OCI-LY7 (cell line): Measurements from ENCODE around the gene ZNF615. TPM values are rescaled to one million over a fixed set of nuclear protein-coding genes. Genes with fewer than 3 reads are reported as not detected.

Experiments
- BruUV-seq: library from RNA; stranded (reverse); fragments of 400-500 nt; replicated peaks from 2 replicates; lab custom pipeline; 2021; lab: Mats Ljungman, UMichigan
- CTCF ChIA-PET: fragments of 300-600 bp; sonication (Branson Sonifier 250); formaldehyde crosslinking; loops from one replicate; lab custom pipeline; 2022; ENCODE audit warnings: antibody characterized with exemption; ENCODE audit not compliant: unreplicated experiment; lab: Charles Lee
- POLR2A ChIA-PET: fragments of 300-600 bp; sonication (Branson Sonifier 250); formaldehyde crosslinking; loops from one replicate; lab custom pipeline; 2022; ENCODE audit warnings: antibody characterized with exemption; lab: Charles Lee
- DNase-seq: peaks from one replicate; pipeline ENCODE4 v3.0.0-alpha.2; 2015; ENCODE audit warnings: low spot score
- H2AFZ ChIP-seq: fragments of 200-600 bp; sonication (generic), shearing (Covaris generic); 2 replicates; pipeline ENCODE4 v1.6.1; 2014; ENCODE audit warnings: mild to moderate bottlenecking, antibody characterized with exemption, low read length, moderate library complexity
- H3K27ac ChIP-seq: fragments of 200-600 bp; sonication (generic); 2 replicates; pipeline ENCODE4 v1.5.1; 2014; ENCODE audit warnings: mixed run types, low read depth, mild to moderate bottlenecking, moderate library complexity, low read length, inconsistent platforms; ENCODE audit not compliant: poor library complexity, severe bottlenecking
- H3K36me3 ChIP-seq: fragments of 200-600 bp; sonication (generic); 2 replicates; pipeline ENCODE4 v1.6.1; 2014; ENCODE audit warnings: mild to moderate bottlenecking, antibody characterized with exemption, low read length, moderate library complexity, mixed read lengths; ENCODE audit not compliant: insufficient read depth
- H3K4me1 ChIP-seq: fragments of 200-600 bp; sonication (generic); 2 replicates; pipeline ENCODE4 v1.5.1; 2014; ENCODE audit warnings: mild to moderate bottlenecking, low read length; ENCODE audit not compliant: insufficient read depth, poor library complexity, severe bottlenecking
- H3K4me2 ChIP-seq: fragments of 200-600 bp; sonication (generic); 2 replicates; pipeline ENCODE4 v1.6.1; 2014; ENCODE audit warnings: mild to moderate bottlenecking, low read length
- H3K4me3 ChIP-seq: fragments of 200-600 bp; sonication (generic); 2 replicates; pipeline ENCODE4 v1.5.1; 2014; ENCODE audit warnings: mild to moderate bottlenecking, low read depth, low read length; ENCODE audit not compliant: poor library complexity, severe bottlenecking
- H3K79me2 ChIP-seq: fragments of 200-600 bp; sonication (generic); 2 replicates; pipeline ENCODE4 v1.6.1; 2016; ENCODE audit warnings: low read depth, mild to moderate bottlenecking, low read length, moderate library complexity, mixed read lengths; ENCODE audit not compliant: insufficient read depth
- H3K9me2 ChIP-seq: fragments of 200-600 bp; sonication (generic); 2 replicates; pipeline ENCODE4 v1.6.1; 2016; ENCODE audit warnings: mild to moderate bottlenecking, low read length, mixed read lengths; ENCODE audit not compliant: insufficient read depth
- H3K9me3 ChIP-seq: fragments of 200-600 bp; sonication (generic); 2 replicates; pipeline ENCODE4 v1.6.1; 2014; ENCODE audit warnings: mild to moderate bottlenecking, mixed run types, low read length, mixed read lengths
- H4K20me1 ChIP-seq: fragments of 200-600 bp; sonication (generic); 2 replicates; pipeline ENCODE4 v1.6.1; 2014; ENCODE audit warnings: mild to moderate bottlenecking, antibody characterized with exemption, low read length, moderate library complexity, mixed read lengths; ENCODE audit not compliant: insufficient read depth
- EZH2phosphoT487 ChIP-seq: fragments of 200-600 bp; sonication (generic); IDR thresholded peaks from 2 replicates; pipeline ENCODE4 v1.6.1; 2018; ENCODE audit warnings: low read depth, borderline replicate concordance, mild to moderate bottlenecking, mixed run types, antibody characterized with exemption, low read length, moderate library complexity, mixed read lengths
- intact Hi-C: fragments of 100-400 bp; cut with micrococcal nuclease; formaldehyde crosslinking; loops from one replicate; pipeline ENCODE4 v1.10.0; 2022; ENCODE audit not compliant: unreplicated experiment
- total RNA-seq, 2 experiments: library from RNA; depleted of rRNA in 1 of 2; stranded (reverse); fragments of >200 nt in 1 of 2; shearing (Covaris generic) in 1 of 2; gene quantifications; 2 replicates each; pipeline ENCODE4 v1.2.3, GENCODE V29; 2014 to 2022
- TF ChIP-seq, protein P1 (sequence below): fragments of 200-600 bp; sonication (generic); conservative IDR thresholded peaks from 2 replicates; pipeline ENCODE4 v1.5.1; 2014; ENCODE audit warnings: mild to moderate bottlenecking, antibody characterized with exemption, low read length, moderate library complexity, mixed read lengths

The ZNF615 gene
- total RNA-seq, 2 experiments from 2014 or later: not detected

DNA sequence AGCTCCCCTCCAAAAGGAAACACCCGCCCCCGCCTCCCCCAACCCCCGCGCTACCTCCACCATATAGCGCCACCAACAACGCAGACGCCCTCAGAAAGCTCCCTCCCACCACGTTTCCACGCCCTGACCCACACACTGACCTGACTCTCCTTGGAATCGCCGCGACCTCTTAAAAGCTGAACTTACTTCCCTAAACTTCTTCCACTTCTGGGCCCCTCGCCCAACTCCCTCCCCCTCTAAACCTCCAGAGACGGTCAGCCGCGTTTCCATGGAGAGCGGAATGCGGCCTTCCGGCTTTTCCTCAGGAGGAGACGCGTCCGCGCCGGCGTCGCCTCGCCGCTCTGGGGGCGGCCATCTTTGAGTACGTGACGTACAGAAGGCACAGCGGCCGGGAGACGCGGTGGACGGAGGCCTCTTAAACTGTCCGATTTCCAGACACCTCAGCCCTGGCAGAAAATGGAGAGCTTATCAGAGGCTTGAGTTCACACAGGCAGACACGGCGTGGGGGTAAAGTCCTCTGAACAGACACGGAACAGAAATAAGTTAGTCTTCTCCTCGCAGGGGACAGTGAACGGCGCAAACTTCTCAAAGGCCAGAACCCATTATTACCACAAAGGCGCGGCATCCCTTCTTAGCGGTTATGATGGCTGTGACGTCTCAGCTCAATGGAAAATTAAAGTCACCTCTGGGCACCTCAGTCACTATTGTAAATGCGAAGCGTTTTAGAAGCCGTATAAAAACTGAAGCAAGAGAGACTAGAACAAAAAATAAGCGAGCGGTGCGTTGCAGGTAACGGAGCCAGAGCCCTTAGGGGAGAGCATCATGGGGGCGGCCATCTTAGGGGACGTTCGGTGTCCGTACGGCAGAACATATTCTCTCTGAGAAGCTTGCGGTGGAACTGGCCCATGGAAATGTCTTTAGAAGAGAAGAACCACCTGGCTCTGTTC, 40.8 kb upstream of the ZNF615 start, which contains the start of gene ZNF432:
TSS of gene ZNF432 (minus strand) at position 284 of the 947 bp plus-strand sequence. CDS start 1,970 bp downstream, outside the sequence.
- no peaks in the 10 kb centered on the region for H4K20me1 ChIP-seq
- H3K9me2 ChIP-seq: no peaks in the 10 kb centered on the region
- H3K9me3 ChIP-seq: no peaks in the 10 kb centered on the region
- peak within 1 kb of the TSS; percentile 46; the same call in 1 of the 2 replicates for H2AFZ ChIP-seq
- ChIA-PET POLR2A (no interaction called here), CTCF (no interaction called here)
- no peak for DNase-seq
- TF ChIP-seq, protein P1, sequence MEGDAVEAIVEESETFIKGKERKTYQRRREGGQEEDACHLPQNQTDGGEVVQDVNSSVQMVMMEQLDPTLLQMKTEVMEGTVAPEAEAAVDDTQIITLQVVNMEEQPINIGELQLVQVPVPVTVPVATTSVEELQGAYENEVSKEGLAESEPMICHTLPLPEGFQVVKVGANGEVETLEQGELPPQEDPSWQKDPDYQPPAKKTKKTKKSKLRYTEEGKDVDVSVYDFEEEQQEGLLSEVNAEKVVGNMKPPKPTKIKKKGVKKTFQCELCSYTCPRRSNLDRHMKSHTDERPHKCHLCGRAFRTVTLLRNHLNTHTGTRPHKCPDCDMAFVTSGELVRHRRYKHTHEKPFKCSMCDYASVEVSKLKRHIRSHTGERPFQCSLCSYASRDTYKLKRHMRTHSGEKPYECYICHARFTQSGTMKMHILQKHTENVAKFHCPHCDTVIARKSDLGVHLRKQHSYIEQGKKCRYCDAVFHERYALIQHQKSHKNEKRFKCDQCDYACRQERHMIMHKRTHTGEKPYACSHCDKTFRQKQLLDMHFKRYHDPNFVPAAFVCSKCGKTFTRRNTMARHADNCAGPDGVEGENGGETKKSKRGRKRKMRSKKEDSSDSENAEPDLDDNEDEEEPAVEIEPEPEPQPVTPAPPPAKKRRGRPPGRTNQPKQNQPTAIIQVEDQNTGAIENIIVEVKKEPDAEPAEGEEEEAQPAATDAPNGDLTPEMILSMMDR: no peak
- no peak for TF ChIP-seq EZH2phosphoT487
- H3K4me2 ChIP-seq: peak within 1 kb of the TSS; percentile 46; the same call in 1 of the 2 replicates
- intact Hi-C loops: no loop called here
- no peak within 1 kb of the TSS for H3K4me3 ChIP-seq
- no peaks in the 10 kb centered on the region for H3K79me2 ChIP-seq
- no peaks in the 10 kb centered on the region for H3K4me1 ChIP-seq
- H3K36me3 ChIP-seq: no peaks in the 10 kb centered on the region
- no TSS peak for BruUV-seq
- no peak within 1 kb of the TSS for H3K27ac ChIP-seq

DNA sequence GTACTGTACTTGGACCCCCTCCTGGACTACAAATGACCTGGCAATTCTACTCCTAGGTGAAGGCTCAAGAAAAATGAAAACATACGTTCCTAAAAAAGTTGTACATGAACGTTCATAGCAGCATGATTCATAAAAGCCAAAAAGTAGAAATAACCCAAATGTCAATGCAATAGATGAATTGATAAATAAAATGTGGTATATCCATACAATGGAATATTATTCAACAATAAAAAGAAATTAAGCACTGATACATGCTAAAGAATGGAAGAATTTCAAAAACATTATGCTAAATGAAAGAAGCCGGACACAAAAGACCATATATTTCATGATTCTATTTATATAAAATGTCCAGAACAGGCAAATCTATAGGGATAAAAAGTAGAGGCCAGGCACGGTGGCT, 31.2 kb upstream of the ZNF615 start:
- intact Hi-C loops: no loop called here
- ChIA-PET CTCF (no interaction called here), POLR2A (no interaction called here)
- no peak for DNase-seq
- Histone ChIP-seq H3K4me1 (no peaks in the 10 kb centered on the region), H3K36me3 (no peaks in the 10 kb centered on the region), H3K27ac (no peak overlapping the region), H2AFZ (no peak overlapping the region), H3K79me2 (no peaks in the 10 kb centered on the region), H3K4me3 (no peak overlapping the region), H3K4me2 (no peak overlapping the region), H4K20me1 (no peaks in the 10 kb centered on the region), H3K9me2 (no peaks in the 10 kb centered on the region), H3K9me3 (no peaks in the 10 kb centered on the region)
- no TSS peak for BruUV-seq
- TF ChIP-seq, protein P1: no peak
